ENCODE results near the gene MPHOSPH8.

DNA sequence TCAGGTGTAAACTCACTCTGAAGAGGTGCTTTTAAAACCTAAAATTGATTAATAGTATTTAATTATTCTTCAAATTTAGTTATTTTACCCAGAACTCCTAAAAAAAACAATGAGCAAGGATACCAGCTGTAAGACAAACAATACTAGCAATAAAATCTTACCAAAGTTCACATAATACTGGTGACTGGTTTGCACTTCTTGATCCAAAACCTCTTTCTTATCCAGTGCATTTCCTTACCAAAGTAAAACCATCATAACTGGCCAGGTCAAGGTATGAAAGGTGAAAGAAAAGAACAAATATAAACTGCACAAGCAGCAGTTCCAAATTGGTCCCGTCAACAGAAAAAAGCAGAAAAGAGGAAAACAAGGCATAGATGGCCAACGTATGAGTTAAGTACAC, 86.6 kb downstream of the MPHOSPH8 start:
- TF ChIP-seq, protein P1, sequence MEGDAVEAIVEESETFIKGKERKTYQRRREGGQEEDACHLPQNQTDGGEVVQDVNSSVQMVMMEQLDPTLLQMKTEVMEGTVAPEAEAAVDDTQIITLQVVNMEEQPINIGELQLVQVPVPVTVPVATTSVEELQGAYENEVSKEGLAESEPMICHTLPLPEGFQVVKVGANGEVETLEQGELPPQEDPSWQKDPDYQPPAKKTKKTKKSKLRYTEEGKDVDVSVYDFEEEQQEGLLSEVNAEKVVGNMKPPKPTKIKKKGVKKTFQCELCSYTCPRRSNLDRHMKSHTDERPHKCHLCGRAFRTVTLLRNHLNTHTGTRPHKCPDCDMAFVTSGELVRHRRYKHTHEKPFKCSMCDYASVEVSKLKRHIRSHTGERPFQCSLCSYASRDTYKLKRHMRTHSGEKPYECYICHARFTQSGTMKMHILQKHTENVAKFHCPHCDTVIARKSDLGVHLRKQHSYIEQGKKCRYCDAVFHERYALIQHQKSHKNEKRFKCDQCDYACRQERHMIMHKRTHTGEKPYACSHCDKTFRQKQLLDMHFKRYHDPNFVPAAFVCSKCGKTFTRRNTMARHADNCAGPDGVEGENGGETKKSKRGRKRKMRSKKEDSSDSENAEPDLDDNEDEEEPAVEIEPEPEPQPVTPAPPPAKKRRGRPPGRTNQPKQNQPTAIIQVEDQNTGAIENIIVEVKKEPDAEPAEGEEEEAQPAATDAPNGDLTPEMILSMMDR (conservative IDR thresholded peaks at IDR 0.05; ENCODE audit: low read depth, low read length): no peak
- no peak for TF ChIP-seq POLR2A (IDR thresholded peaks at IDR 0.05; ENCODE audit: low read depth, low read length)
- TF ChIP-seq SMC3 (IDR thresholded peaks at IDR 0.05; ENCODE audit: low read depth, low read length): no peak
- no peak for TF ChIP-seq MAFK (IDR thresholded peaks at IDR 0.05; ENCODE audit: low read depth, low read length)
- TF ChIP-seq RFX5 (IDR thresholded peaks at IDR 0.05; ENCODE audit: low read depth, low read length): no peak
- TF ChIP-seq, protein P2, sequence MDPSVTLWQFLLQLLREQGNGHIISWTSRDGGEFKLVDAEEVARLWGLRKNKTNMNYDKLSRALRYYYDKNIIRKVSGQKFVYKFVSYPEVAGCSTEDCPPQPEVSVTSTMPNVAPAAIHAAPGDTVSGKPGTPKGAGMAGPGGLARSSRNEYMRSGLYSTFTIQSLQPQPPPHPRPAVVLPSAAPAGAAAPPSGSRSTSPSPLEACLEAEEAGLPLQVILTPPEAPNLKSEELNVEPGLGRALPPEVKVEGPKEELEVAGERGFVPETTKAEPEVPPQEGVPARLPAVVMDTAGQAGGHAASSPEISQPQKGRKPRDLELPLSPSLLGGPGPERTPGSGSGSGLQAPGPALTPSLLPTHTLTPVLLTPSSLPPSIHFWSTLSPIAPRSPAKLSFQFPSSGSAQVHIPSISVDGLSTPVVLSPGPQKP (IDR thresholded peaks at IDR 0.05; ENCODE audit: borderline replicate concordance, low read depth, low read length): no peak
- TF ChIP-seq, protein P3, sequence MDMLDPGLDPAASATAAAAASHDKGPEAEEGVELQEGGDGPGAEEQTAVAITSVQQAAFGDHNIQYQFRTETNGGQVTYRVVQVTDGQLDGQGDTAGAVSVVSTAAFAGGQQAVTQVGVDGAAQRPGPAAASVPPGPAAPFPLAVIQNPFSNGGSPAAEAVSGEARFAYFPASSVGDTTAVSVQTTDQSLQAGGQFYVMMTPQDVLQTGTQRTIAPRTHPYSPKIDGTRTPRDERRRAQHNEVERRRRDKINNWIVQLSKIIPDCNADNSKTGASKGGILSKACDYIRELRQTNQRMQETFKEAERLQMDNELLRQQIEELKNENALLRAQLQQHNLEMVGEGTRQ (IDR thresholded peaks at IDR 0.05; ENCODE audit: low read depth, low read length): no peak
- no peak for TF ChIP-seq MAZ (IDR thresholded peaks at IDR 0.05; ENCODE audit: borderline replicate concordance, low read depth, low read length)
- no peak for TF ChIP-seq RAD21 (IDR thresholded peaks at IDR 0.05; ENCODE audit: low read length)
- no peak for TF ChIP-seq CEBPB (IDR thresholded peaks at IDR 0.05; ENCODE audit: low read depth, low read length)
- no peak for TF ChIP-seq RCOR1 (IDR thresholded peaks at IDR 0.05; ENCODE audit: insufficient replicate concordance, low read length)
- TF ChIP-seq NFE2L2 (IDR thresholded peaks at IDR 0.05; ENCODE audit: low read depth, low read length): no peak
- TF ChIP-seq FOS (IDR thresholded peaks at IDR 0.05; ENCODE audit: low read depth, low read length): no peak
- no peak for TF ChIP-seq BHLHE40 (IDR thresholded peaks at IDR 0.05; ENCODE audit: low read depth, low read length)
